Neuron (in vitro differentiated cells): ENCODE results near the gene FITM1.
"Not testable (repeated sequence)": the region's sequence is repeated elsewhere in the genome, so short reads cannot be mapped to it uniquely, and the experiment has no call there.

ENCODE experiments used
- H2AFZ ChIP-seq: one replicate; pipeline ENCODE4 v1.6.1; 2013; ENCODE audit warnings: low read depth, mild to moderate bottlenecking, inconsistent platforms, low read length, moderate library complexity
- H3K27me3 ChIP-seq: one replicate; pipeline ENCODE4 v1.6.1; 2013; ENCODE audit warnings: low read length; ENCODE audit not compliant: insufficient read depth
- H3K36me3 ChIP-seq: one replicate; pipeline ENCODE4 v1.6.1; 2013; ENCODE audit warnings: low read length; ENCODE audit not compliant: insufficient read depth
- H3K4me1 ChIP-seq: one replicate; pipeline ENCODE4 v1.6.1; 2013; ENCODE audit warnings: low read length; ENCODE audit not compliant: insufficient read depth
- H3K4me3 ChIP-seq: 2 replicates; pipeline ENCODE4 v1.5.1; 2013; ENCODE audit warnings: mild to moderate bottlenecking, low read length, moderate library complexity
- H3K9me3 ChIP-seq: one replicate; pipeline ENCODE4 v1.6.1; 2013; ENCODE audit warnings: low read length

Gene FITM1

DNA sequence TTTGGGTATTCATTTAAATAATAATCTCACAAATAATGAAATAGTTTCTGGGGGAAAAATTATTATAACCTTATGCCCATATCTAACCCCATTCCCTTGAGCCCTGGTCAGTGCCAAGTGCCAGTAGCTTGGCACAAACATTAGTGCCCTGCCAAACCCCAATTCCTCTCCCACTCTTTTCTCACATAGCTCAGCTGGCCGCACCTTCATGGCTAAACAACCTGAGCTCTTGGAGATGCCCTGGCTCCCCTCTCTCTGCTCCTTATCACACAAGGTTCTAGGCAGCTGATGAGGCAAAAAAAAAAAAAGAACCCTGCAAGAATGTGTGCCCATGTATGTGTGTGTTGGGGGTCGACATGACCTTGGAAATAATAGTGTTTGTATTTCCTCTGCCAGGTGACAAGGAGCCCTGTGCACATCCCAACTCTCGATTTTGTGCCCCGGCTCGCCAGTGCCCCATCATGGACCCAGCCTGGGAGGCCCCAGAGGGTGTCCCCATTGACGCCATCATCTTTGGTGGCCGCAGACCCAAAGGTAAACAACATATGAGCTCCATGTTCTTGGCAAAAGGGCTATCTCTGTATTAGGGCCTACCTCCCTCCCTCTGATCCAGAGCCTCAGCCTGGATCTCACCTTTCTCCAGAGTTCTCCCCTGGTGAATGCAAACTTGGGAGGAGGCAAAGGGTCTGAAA is 28.0 kb upstream of the FITM1 start:
- Histone ChIP-seq H3K27me3 (peaks cover 2% of the 10 kb centered on the region), H3K4me1 (no peaks in the 10 kb centered on the region), H3K4me3 (no peak overlapping the region), H3K36me3 (no peaks in the 10 kb centered on the region), H3K9me3 (no peaks in the 10 kb centered on the region), H2AFZ (no peak overlapping the region)

DNA sequence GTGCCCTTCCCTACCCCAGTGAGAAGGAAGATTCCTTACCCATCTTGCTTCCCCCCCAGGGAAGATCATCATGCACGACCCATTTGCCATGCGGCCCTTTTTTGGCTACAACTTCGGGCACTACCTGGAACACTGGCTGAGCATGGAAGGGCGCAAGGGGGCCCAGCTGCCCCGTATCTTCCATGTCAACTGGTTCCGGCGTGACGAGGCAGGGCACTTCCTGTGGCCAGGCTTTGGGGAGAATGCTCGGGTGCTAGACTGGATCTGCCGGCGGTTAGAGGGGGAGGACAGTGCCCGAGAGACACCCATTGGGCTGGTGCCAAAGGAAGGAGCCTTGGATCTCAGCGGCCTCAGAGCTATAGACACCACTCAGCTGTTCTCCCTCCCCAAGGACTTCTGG is 27.0 kb upstream of the FITM1 start:
- Histone ChIP-seq H3K4me3 (no peak overlapping the region), H2AFZ (no peak overlapping the region), H3K4me1 (no peaks in the 10 kb centered on the region), H3K27me3 (peaks cover 2% of the 10 kb centered on the region), H3K36me3 (no peaks in the 10 kb centered on the region), H3K9me3 (no peaks in the 10 kb centered on the region)

GRCh38 chr14:24105609-24106239 is 24.7 kb upstream of the FITM1 start:
- H3K4me3 ChIP-seq, H3K27me3 ChIP-seq, H2AFZ ChIP-seq, H3K4me1 ChIP-seq, H3K9me3 ChIP-seq, H3K36me3 ChIP-seq: not testable (repeated sequence)

DNA sequence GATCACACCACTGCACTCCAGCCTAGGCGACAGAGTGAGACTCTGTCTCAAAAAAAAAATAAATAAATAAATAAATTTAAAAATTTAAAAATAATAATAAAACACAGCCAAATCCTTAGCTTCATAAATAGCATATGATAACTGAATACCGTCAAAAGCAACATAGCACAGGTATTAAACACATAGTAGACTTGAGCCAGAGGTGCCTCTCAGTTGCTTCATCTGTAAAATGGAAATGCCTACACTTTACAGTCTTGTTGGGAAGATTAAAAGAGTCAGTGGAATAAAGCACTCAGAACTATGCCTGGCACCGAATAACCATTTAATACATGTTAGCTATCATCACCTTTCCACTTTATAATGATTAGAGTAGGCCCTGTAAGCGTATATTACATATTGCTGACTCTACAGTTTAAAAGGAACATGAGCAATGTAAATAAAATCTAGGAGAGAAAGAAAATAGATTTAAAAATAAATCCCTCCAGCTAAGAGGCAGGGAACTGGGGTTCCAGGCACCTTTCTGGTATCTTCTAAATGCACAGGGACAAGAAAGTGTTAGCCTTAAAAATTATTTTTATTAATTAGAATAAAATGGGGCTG is 23.7 kb upstream of the FITM1 start:
- no peaks in the 10 kb centered on the region for H3K27me3 ChIP-seq

GRCh38 chr14:24108336-24108874 is 22.1 kb upstream of the FITM1 start:
- H3K9me3 ChIP-seq: no peaks in the 10 kb centered on the region
- H3K4me3 ChIP-seq: no peak overlapping the region
- no peak overlapping the region for H2AFZ ChIP-seq
- H3K4me1 ChIP-seq: no peaks in the 10 kb centered on the region
- no peaks in the 10 kb centered on the region for H3K27me3 ChIP-seq
- H3K36me3 ChIP-seq: no peaks in the 10 kb centered on the region

More for the DNA sequence above, 23.7 kb upstream of the FITM1 start:
- Histone ChIP-seq H3K9me3 (no peaks in the 10 kb centered on the region), H3K36me3 (no peaks in the 10 kb centered on the region), H3K4me1 (no peaks in the 10 kb centered on the region), H2AFZ (no peak overlapping the region), H3K4me3 (no peak overlapping the region)

- H3K4me1 ChIP-seq: no peaks in the 10 kb centered on the region
- H3K36me3 ChIP-seq: no peaks in the 10 kb centered on the region
- no peaks in the 10 kb centered on the region for H3K27me3 ChIP-seq
- no peak overlapping the region for H2AFZ ChIP-seq
- no peaks in the 10 kb centered on the region for H3K9me3 ChIP-seq
- H3K4me3 ChIP-seq: no peak overlapping the region
Measured at GRCh38 chr14:24110060-24110459, 20.4 kb upstream of the FITM1 start.

DNA sequence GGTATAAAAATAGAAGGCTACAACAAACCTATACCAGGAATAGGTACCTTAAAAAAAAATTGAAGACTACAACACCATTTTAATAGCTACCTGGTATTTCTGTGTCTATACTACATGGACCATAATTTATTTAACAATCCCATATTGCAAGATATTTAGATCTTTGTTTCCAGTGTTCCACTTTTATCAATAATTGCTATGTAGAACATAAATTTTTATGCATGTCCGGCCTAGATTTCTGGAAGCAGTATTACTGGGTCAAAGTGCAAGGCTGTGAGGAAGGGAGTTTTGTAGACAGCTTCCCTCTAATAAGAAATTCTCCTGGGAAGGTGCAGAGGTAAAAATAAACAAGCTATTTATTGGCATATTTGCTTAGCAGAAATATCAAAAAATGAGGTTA is 19.9 kb upstream of the FITM1 start:
- Histone ChIP-seq H3K9me3 (no peaks in the 10 kb centered on the region), H2AFZ (no peak overlapping the region)

GRCh38 chr14:24113379-24113800 is 17.1 kb upstream of the FITM1 start:
- Histone ChIP-seq H3K9me3 (no peaks in the 10 kb centered on the region), H3K27me3 (no peaks in the 10 kb centered on the region), H2AFZ (peak overlapping the region; percentile 81), H3K4me1 (peaks cover 9% of the 10 kb centered on the region), H3K4me3 (peak overlapping the region; percentile 84), H3K36me3 (peaks cover 10% of the 10 kb centered on the region)

More for the DNA sequence above, 19.9 kb upstream of the FITM1 start:
- Histone ChIP-seq H3K36me3 (no peaks in the 10 kb centered on the region), H3K4me3 (no peak overlapping the region), H3K27me3 (no peaks in the 10 kb centered on the region), H3K4me1 (peaks cover 1% of the 10 kb centered on the region)

- H3K27me3 ChIP-seq: no peaks in the 10 kb centered on the region
- peaks cover 16% of the 10 kb centered on the region for H3K36me3 ChIP-seq
- H3K9me3 ChIP-seq: no peaks in the 10 kb centered on the region
- peak overlapping the region; percentile 81 for H2AFZ ChIP-seq
- H3K4me3 ChIP-seq: peak overlapping the region; percentile 84
- H3K4me1 ChIP-seq: peaks cover 9% of the 10 kb centered on the region
Measured at GRCh38 chr14:24113801-24114531, 16.5 kb upstream of the FITM1 start.

- no peaks in the 10 kb centered on the region for H3K27me3 ChIP-seq
- H3K9me3 ChIP-seq: no peaks in the 10 kb centered on the region
- H3K36me3 ChIP-seq: peaks cover 24% of the 10 kb centered on the region
- H2AFZ ChIP-seq: peak within 1 kb of the TSS; percentile 81
- H3K4me1 ChIP-seq: peaks cover 9% of the 10 kb centered on the region
- H3K4me3 ChIP-seq: peak within 1 kb of the TSS; percentile 84
Measured at GRCh38 chr14:24114532-24115421, 15.7 kb upstream of the FITM1 start, which contains the start of the genes DCAF11 and NRL. Gene DCAF11, plus strand, starts transcription at chr14:24114777. Its CDS starts 818 bp downstream, at chr14:24115595. Gene NRL, minus strand, starts transcription at chr14:24114949. Its CDS starts 32,101 bp downstream, at chr14:24082848.

- Histone ChIP-seq H3K4me1 (peaks cover 9% of the 10 kb centered on the region), H3K27me3 (no peaks in the 10 kb centered on the region), H3K36me3 (peaks cover 28% of the 10 kb centered on the region), H2AFZ (peak overlapping the region; percentile 81), H3K4me3 (peak overlapping the region; percentile 84), H3K9me3 (no peaks in the 10 kb centered on the region)
Measured at GRCh38 chr14:24115422-24116127, 14.9 kb upstream of the FITM1 start.
